Activated T-cell treated with anti-CD3 and anti-CD28 coated beads for 48 hours (primary cell): ENCODE measurements around the gene ZNF839.

Experiments
- DNase-seq: peaks from one replicate; pipeline ENCODE4 v3.0.0-alpha.2; 2020; ENCODE audit warnings: low read depth

ZNF839 gene

GRCh38 chr14:102387086-102387485 lies 67.5 kb downstream of the ZNF839 start:
- no peak for DNase-seq

DNA sequence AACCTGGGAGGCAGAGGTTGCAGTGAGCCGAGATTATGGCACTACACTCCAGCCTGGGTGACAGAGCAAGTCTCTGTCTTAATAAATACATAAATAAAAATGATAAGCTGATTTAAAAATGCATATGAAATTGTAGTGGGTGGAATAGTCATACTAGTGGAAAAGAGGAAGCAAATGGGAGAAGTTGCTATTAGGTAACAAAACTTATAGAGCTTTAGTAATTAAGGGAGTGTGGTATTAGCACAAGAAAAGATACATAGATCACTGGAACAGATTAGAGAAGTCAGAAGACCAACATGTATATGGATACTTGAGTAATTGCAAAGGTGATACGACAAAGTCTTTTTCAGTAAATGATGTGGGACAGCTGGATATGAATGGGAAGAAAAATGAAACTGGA lies 69.7 kb downstream of the ZNF839 start:
- DNase-seq, result no peak

DNA sequence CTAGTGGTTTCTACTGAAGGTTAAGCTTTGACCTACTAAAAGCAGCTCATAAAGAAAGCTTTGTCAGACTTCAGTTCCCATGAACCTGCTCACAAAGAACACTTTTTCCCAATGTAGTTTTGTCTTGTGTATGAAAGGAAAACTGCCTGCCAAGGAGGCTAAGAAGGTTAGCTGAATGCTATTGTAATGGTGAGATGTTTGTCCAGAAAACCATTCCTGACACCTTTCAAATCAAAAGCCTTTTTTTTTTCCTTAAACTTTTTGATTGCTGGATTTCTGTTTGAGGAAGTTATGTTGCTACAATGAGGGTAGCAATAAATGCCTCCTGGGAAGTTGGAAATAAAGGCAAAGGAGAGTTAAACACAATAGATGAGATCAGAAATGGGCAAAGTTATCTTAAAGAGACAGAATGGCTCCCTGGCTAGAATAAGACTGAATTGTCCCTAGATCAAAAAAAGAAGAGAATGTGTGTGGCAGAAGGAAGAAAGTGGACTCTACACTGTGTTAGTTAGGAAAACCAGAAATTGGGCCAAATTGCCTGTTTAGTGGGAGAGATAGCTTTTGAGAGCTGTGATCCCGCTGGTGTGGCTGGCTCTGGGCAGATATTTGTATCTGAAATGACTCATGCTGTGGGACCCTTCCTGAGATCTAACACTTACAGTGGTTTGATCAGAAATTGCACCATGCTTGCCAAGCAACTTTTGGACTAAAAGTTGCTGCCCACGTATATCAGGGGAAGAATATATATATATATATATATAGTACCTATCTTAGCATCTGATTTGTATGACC lies 70.7 kb downstream of the ZNF839 start:
- DNase-seq, result no peak
